Measurements from ENCODE around the gene KCNH8.

KCNH8 gene

GRCh38 chr3:19471138-19471537 is 322.8 kb downstream of the KCNH8 start:
- Histone ChIP-seq H3K4me1 (ENCODE audit: control insufficient read depth, low read length) (peaks cover 10% of the 10 kb centered on the region), H4K20me1 (ENCODE audit: control insufficient read depth, insufficient read depth, low read depth, low read length) (no peaks in the 10 kb centered on the region), H3K9me3 (ENCODE audit: control insufficient read depth, insufficient read depth, low read length) (peaks cover 3% of the 10 kb centered on the region; the same call in 1 of the 2 replicates), H3K27me3 (ENCODE audit: control insufficient read depth, low read length) (no peaks in the 10 kb centered on the region), H3K4me2 (ENCODE audit: low read length) (no peak overlapping the region), H3F3A (ENCODE audit: control insufficient read depth, insufficient read depth) (no peaks in the 10 kb centered on the region), H3K27ac (ENCODE audit: low read depth, low read length) (no peak overlapping the region), H3K9me2 (replicated peaks; ENCODE audit: control insufficient read depth, low read length) (no peaks in the 10 kb centered on the region), H3K36me3 (ENCODE audit: control insufficient read depth, low read length) (no peaks in the 10 kb centered on the region), H3K79me2 (ENCODE audit: control insufficient read depth, low read length) (no peaks in the 10 kb centered on the region), H3K4me3 (ENCODE audit: low read length) (no peak overlapping the region)
- TF ChIP-seq CTCF (IDR thresholded peaks at IDR 0.05; ENCODE audit: low read depth, low read length, poor library complexity, severe bottlenecking), result no peak
- no peak for TF ChIP-seq EZH2phosphoT487 (IDR thresholded peaks at IDR 0.05; ENCODE audit: borderline replicate concordance, low read length)

- H3K4me2 ChIP-seq (ENCODE audit: low read length), result no peak overlapping the region
- no peak overlapping the region for H3K4me3 ChIP-seq (ENCODE audit: low read length)
- no peaks in the 10 kb centered on the region for H3K36me3 ChIP-seq (ENCODE audit: control insufficient read depth, low read length)
- no peak overlapping the region for H3K27ac ChIP-seq (ENCODE audit: low read depth, low read length)
- no peaks in the 10 kb centered on the region for H3K9me2 ChIP-seq (replicated peaks; ENCODE audit: control insufficient read depth, low read length)
- no peaks in the 10 kb centered on the region for H3F3A ChIP-seq (ENCODE audit: control insufficient read depth, insufficient read depth)
- peaks cover 3% of the 10 kb centered on the region; the same call in 1 of the 2 replicates for H3K9me3 ChIP-seq (ENCODE audit: control insufficient read depth, insufficient read depth, low read length)
- TF ChIP-seq CTCF (IDR thresholded peaks at IDR 0.05; ENCODE audit: low read depth, low read length, poor library complexity, severe bottlenecking), result no peak
- TF ChIP-seq EZH2phosphoT487 (IDR thresholded peaks at IDR 0.05; ENCODE audit: borderline replicate concordance, low read length), result no peak
- H4K20me1 ChIP-seq (ENCODE audit: control insufficient read depth, insufficient read depth, low read depth, low read length), result no peaks in the 10 kb centered on the region
- no peaks in the 10 kb centered on the region for H3K27me3 ChIP-seq (ENCODE audit: control insufficient read depth, low read length)
- H3K79me2 ChIP-seq (ENCODE audit: control insufficient read depth, low read length), result no peaks in the 10 kb centered on the region
- peaks cover 5% of the 10 kb centered on the region for H3K4me1 ChIP-seq (ENCODE audit: control insufficient read depth, low read length)
Observed at GRCh38 chr3:19473971-19474580, 325.8 kb downstream of the KCNH8 start.

- Histone ChIP-seq H3K4me1 (ENCODE audit: control insufficient read depth, low read length) (peaks cover under 1% of the 10 kb centered on the region), H3K36me3 (ENCODE audit: control insufficient read depth, low read length) (no peaks in the 10 kb centered on the region), H3K4me2 (ENCODE audit: low read length) (no peak overlapping the region), H3K9me2 (replicated peaks; ENCODE audit: control insufficient read depth, low read length) (no peaks in the 10 kb centered on the region), H3K27me3 (ENCODE audit: control insufficient read depth, low read length) (no peaks in the 10 kb centered on the region), H3F3A (ENCODE audit: control insufficient read depth, insufficient read depth) (no peaks in the 10 kb centered on the region), H3K4me3 (ENCODE audit: low read length) (no peak overlapping the region), H3K79me2 (ENCODE audit: control insufficient read depth, low read length) (no peaks in the 10 kb centered on the region), H3K27ac (ENCODE audit: low read depth, low read length) (no peak overlapping the region), H3K9me3 (ENCODE audit: control insufficient read depth, insufficient read depth, low read length) (peaks cover 3% of the 10 kb centered on the region; the same call in 1 of the 2 replicates), H4K20me1 (ENCODE audit: control insufficient read depth, insufficient read depth, low read depth, low read length) (no peaks in the 10 kb centered on the region)
- TF ChIP-seq EZH2phosphoT487 (IDR thresholded peaks at IDR 0.05; ENCODE audit: borderline replicate concordance, low read length) (no peak), CTCF (IDR thresholded peaks at IDR 0.05; ENCODE audit: low read depth, low read length, poor library complexity, severe bottlenecking) (no peak)
Observed at GRCh38 chr3:19476281-19476680, 328.0 kb downstream of the KCNH8 start.

All from DOHH2 (cell line).